ENCODE results near the gene PCGF5. TPM values are rescaled to one million over a fixed set of nuclear protein-coding genes. Genes with fewer than 3 reads are reported as not detected.

The PCGF5 gene
- total and polyA plus RNA-seq, 2 of the 8 experiments (the other 6 are each of a cell fraction or from before 2014, with no cell fraction given) = 5.8 to 8.4 TPM

DNA sequence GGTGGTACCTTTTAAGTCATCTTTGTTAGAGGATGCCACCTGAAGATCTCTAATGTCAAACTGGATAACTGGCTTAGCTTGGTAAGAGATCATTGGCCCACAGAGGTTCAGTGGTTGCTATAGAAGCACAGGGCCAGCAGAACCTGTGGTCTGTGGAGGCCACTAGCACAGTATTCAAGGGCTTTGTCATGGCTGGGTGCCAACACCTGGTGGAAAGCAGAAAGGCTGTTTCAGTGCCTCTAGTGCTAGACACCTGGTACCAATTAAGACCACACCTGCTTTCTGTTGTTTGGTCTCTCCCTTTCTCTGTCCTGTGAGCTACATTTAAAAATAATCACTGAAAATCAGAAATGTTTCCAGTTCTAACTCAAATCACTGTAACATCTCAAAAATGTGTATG lies 10.0 kb upstream of the PCGF5 start:
- no peak overlapping the region for H2BK5ac ChIP-seq (ENCODE audit: low read depth, low read length)
- H3K27me3 ChIP-seq (replicated peaks in 1 of 4; ENCODE audit: control insufficient read depth in 3 of 4, extremely low read depth in 1 of 4, insufficient read depth in 3 of 4, low read length in 3 of 4) = no peaks in the 10 kb centered on the region
- no peaks in the 10 kb centered on the region for H3K79me1 ChIP-seq (ENCODE audit: low read depth, low read length)
- H3K36me3 ChIP-seq (ENCODE audit: control insufficient read depth in 2 of 4, insufficient read depth in 4 of 4, low read length in 3 of 4) = no peaks in the 10 kb centered on the region
- H3K4ac ChIP-seq (replicated peaks; ENCODE audit: insufficient read length, low read depth, low read length) = no peak overlapping the region
- ChIA-PET POLR2A (ENCODE audit: partially characterized antibody) (interaction anchor here (1.1 kb wide), 1 partner anchor 10 kb away, joined by 3 read pairs; no protein-coding TSS in a partner anchor), CTCF (ENCODE audit: partially characterized antibody) (interaction anchor here (0.6 to 1.8 kb wide), 2 partner anchors 40 to 789 kb away, joined by 3 to 5 read pairs; no protein-coding TSS in a partner anchor)
- H3K4me1 ChIP-seq (replicated peaks in 1 of 4; ENCODE audit: control insufficient read depth in 3 of 4, insufficient read depth in 4 of 4, low read length in 3 of 4) = no peaks in the 10 kb centered on the region
- no peak overlapping the region for H2BK20ac ChIP-seq (ENCODE audit: low read length)
- no peak overlapping the region for H2BK15ac ChIP-seq (ENCODE audit: low read length)
- no peak overlapping the region for H4K8ac ChIP-seq (ENCODE audit: extremely low read depth, insufficient read depth, low read length)
- H2AK5ac ChIP-seq (ENCODE audit: low read depth, low read length) = no peak overlapping the region
- no peaks in the 10 kb centered on the region for H4K20me1 ChIP-seq (replicated peaks in 1 of 2; ENCODE audit: control insufficient read depth in 1 of 2, insufficient read depth in 2 of 2, low read length in 2 of 2)
- no peaks in the 10 kb centered on the region for H3K79me2 ChIP-seq (ENCODE audit: control insufficient read depth in 1 of 2, insufficient read depth in 2 of 2, low read length in 2 of 2)
- no peak overlapping the region for H4K5ac ChIP-seq (ENCODE audit: insufficient read length, low read depth, low read length)
- no peak overlapping the region for H2AFZ ChIP-seq (ENCODE audit: low read length)
- H3K56ac ChIP-seq (replicated peaks; ENCODE audit: insufficient read length, low read depth, low read length) = no peak overlapping the region
- no peak for FAIRE-seq
- no peak overlapping the region for H3K18ac ChIP-seq (ENCODE audit: extremely low read depth, low read length)
- H2BK12ac ChIP-seq (ENCODE audit: low read depth, low read length) = no peak overlapping the region
- no peak overlapping the region for H3K23ac ChIP-seq (ENCODE audit: insufficient read length)
- H3K14ac ChIP-seq (ENCODE audit: insufficient read length) = no peak overlapping the region
- no peak overlapping the region for H3K9ac ChIP-seq (replicated peaks in 1 of 4; ENCODE audit: extremely low read depth in 1 of 4, low read depth in 3 of 4, low read length in 3 of 4)
- DNase-seq (ENCODE audit: low read depth in 1 of 2, low spot score in 2 of 2) = no peak
- H3K27ac ChIP-seq (ENCODE audit: low read depth, low read length) = no peak overlapping the region
- no peaks in the 10 kb centered on the region for H3K23me2 ChIP-seq (ENCODE audit: low read depth, low read length)
- no peak overlapping the region for H3K4me3 ChIP-seq (ENCODE audit: extremely low read depth in 1 of 4, insufficient read depth in 2 of 4, low read depth in 3 of 4, low read length in 4 of 4)
- H2BK120ac ChIP-seq (replicated peaks; ENCODE audit: low read depth, low read length) = no peak overlapping the region
- H3K4me2 ChIP-seq (ENCODE audit: insufficient read depth in 1 of 2, low read depth in 2 of 2, low read length in 2 of 2) = no peak overlapping the region
- no peak overlapping the region for H4K91ac ChIP-seq (replicated peaks; ENCODE audit: insufficient read length, low read length)
- H3K9me3 ChIP-seq (ENCODE audit: insufficient read depth in 2 of 2, low read depth in 1 of 2, low read length in 1 of 2) = no peaks in the 10 kb centered on the region
- TF ChIP-seq SP1 (IDR thresholded peaks at IDR 0.05; ENCODE audit: low read depth, low read length) = no peak
- TF ChIP-seq, protein P1, sequence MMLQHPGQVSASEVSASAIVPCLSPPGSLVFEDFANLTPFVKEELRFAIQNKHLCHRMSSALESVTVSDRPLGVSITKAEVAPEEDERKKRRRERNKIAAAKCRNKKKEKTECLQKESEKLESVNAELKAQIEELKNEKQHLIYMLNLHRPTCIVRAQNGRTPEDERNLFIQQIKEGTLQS (IDR thresholded peaks at IDR 0.05; ENCODE audit: insufficient read depth, low read depth, low read length) = no peak
- TF ChIP-seq KDM5A (IDR thresholded peaks at IDR 0.05; ENCODE audit: low read length) = no peak
- no peak for TF ChIP-seq CTBP2 (IDR thresholded peaks at IDR 0.05; ENCODE audit: borderline replicate concordance, insufficient read depth, insufficient read length, low read length)
- TF ChIP-seq NANOG (IDR thresholded peaks at IDR 0.05; ENCODE audit: insufficient read depth, low read depth, low read length, poor library complexity, severe bottlenecking) = no peak
- no peak for TF ChIP-seq EGR1 (IDR thresholded peaks at IDR 0.05; ENCODE audit: borderline replicate concordance, low read depth, low read length)
- no peak for TF ChIP-seq JUN (IDR thresholded peaks at IDR 0.05; ENCODE audit: low read depth, low read length)
- no peak for TF ChIP-seq SUZ12 (IDR thresholded peaks at IDR 0.05; ENCODE audit: low read length)
- TF ChIP-seq TEAD4 (IDR thresholded peaks at IDR 0.05; ENCODE audit: low read depth, low read length) = no peak
- no peak for TF ChIP-seq BACH1 (IDR thresholded peaks at IDR 0.05; ENCODE audit: low read length)
- no peak for TF ChIP-seq POLR2A (IDR thresholded peaks at IDR 0.05; ENCODE audit: control extremely low read depth in 1 of 2, low read depth in 2 of 2, low read length in 2 of 2)
- TF ChIP-seq CREB1 (IDR thresholded peaks at IDR 0.05) = no peak
- TF ChIP-seq, protein P2, sequence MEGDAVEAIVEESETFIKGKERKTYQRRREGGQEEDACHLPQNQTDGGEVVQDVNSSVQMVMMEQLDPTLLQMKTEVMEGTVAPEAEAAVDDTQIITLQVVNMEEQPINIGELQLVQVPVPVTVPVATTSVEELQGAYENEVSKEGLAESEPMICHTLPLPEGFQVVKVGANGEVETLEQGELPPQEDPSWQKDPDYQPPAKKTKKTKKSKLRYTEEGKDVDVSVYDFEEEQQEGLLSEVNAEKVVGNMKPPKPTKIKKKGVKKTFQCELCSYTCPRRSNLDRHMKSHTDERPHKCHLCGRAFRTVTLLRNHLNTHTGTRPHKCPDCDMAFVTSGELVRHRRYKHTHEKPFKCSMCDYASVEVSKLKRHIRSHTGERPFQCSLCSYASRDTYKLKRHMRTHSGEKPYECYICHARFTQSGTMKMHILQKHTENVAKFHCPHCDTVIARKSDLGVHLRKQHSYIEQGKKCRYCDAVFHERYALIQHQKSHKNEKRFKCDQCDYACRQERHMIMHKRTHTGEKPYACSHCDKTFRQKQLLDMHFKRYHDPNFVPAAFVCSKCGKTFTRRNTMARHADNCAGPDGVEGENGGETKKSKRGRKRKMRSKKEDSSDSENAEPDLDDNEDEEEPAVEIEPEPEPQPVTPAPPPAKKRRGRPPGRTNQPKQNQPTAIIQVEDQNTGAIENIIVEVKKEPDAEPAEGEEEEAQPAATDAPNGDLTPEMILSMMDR (IDR thresholded peaks at IDR 0.05; ENCODE audit: control extremely low read depth in 1 of 3, insufficient read depth in 1 of 3, low read depth in 1 of 3, low read length in 3 of 3) = no peak
- TF ChIP-seq TAF1 (IDR thresholded peaks at IDR 0.05; ENCODE audit: low read depth, low read length) = no peak
